Mesendoderm (in vitro differentiated cells): ENCODE measurements around the gene OTUD3.

Experiments used
- DNase-seq: peaks from one replicate; pipeline ENCODE4 v3.0.0; 2013
- H2AK5ac ChIP-seq: 2 replicates; pipeline ENCODE4 v1.6.1; 2013; ENCODE audit warnings: low read length, inconsistent platforms
- H2BK120ac ChIP-seq: 2 replicates; pipeline ENCODE4 v1.6.1; 2013; ENCODE audit warnings: low read depth, mild to moderate bottlenecking, low read length, moderate library complexity, mixed read lengths
- H2BK15ac ChIP-seq: replicated peaks from 2 replicates; pipeline ENCODE4 v1.6.1; 2013; ENCODE audit warnings: low read depth, mild to moderate bottlenecking, moderate library complexity
- H2BK5ac ChIP-seq: 2 replicates; pipeline ENCODE4 v1.6.1; 2013; ENCODE audit warnings: low read length, inconsistent platforms
- H3K18ac ChIP-seq: 2 replicates; pipeline ENCODE4 v1.6.1; 2013; ENCODE audit warnings: mild to moderate bottlenecking, low read length, mixed read lengths
- H3K23ac ChIP-seq: one replicate; pipeline ENCODE4 v1.6.1; 2013; ENCODE audit warnings: low read length
- H3K27ac ChIP-seq: 2 replicates; pipeline ENCODE4 v1.5.1; 2013; ENCODE audit warnings: low read depth, mild to moderate bottlenecking, inconsistent platforms, low read length, moderate library complexity
- H3K27me3 ChIP-seq: 2 replicates; pipeline ENCODE4 v1.6.1; 2013; ENCODE audit warnings: low read length, control low read depth, mild to moderate bottlenecking, inconsistent platforms; ENCODE audit not compliant: insufficient read depth, poor library complexity
- H3K36me3 ChIP-seq: 2 replicates; pipeline ENCODE4 v1.6.1; 2013; ENCODE audit warnings: low read length, inconsistent platforms; ENCODE audit not compliant: control insufficient read depth, insufficient read depth
- H3K4ac ChIP-seq: one replicate; pipeline ENCODE4 v1.6.1; 2013; ENCODE audit warnings: low read depth, mild to moderate bottlenecking, low read length, moderate library complexity
- H3K4me1 ChIP-seq: 2 replicates; pipeline ENCODE4 v1.6.1; 2013; ENCODE audit warnings: low read depth, low read length, inconsistent platforms; ENCODE audit not compliant: control insufficient read depth
- H3K4me2 ChIP-seq: 2 replicates; pipeline ENCODE4 v1.6.1; 2013; ENCODE audit warnings: low read length
- H3K4me3 ChIP-seq: 2 replicates; pipeline ENCODE4 v1.5.1; 2013; ENCODE audit warnings: mild to moderate bottlenecking, low read length
- H3K56ac ChIP-seq: one replicate; pipeline ENCODE4 v1.6.1; 2013; ENCODE audit warnings: low read length
- H3K79me1 ChIP-seq: 2 replicates; pipeline ENCODE4 v1.6.1; 2013; ENCODE audit warnings: low read length, inconsistent platforms
- H3K79me2 ChIP-seq: 2 replicates; pipeline ENCODE4 v1.6.1; 2013; ENCODE audit warnings: mild to moderate bottlenecking, low read length; ENCODE audit not compliant: control insufficient read depth, insufficient read depth
- H3K9ac ChIP-seq: 2 replicates; pipeline ENCODE4 v1.6.1; 2013; ENCODE audit warnings: low read length, inconsistent platforms
- H4K5ac ChIP-seq: one replicate; pipeline ENCODE4 v1.6.1; 2013; ENCODE audit warnings: low read length
- H4K8ac ChIP-seq: one replicate; pipeline ENCODE4 v1.6.1; 2013; ENCODE audit warnings: low read depth, mild to moderate bottlenecking, control low read depth, low read length, moderate library complexity
- WGBS: extraction: QIAGEN DNeasy Blood & Tissue Kit; methylation state at CpG from one replicate; pipeline ENCODE4 v1.1.7; 2013; ENCODE audit warnings: low lambda C conversion rate, missing lambda C conversion rate; ENCODE audit not compliant: insufficient coverage; ENCODE audit errors: extremely low coverage; 5-methylcytosine and 5-hydroxymethylcytosine counted together

The OTUD3 gene

DNA sequence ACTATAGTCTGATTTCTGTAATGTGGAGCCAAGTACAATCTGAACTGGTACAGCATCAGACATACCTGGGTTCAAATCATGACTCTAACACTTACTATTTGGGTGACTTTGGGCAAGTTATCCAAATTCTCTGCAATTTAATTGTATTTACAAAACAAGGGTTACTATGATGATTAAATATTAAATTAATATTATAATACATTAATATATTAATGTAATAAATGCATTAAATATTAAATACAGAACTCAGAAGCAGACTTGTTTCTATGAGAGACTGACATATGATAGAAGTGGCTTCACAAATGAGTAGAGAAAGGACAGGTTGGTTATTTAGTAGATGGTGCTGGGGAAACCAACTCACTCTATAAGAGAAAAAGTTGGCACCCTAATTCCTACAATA, 27.3 kb upstream of the OTUD3 start:
- Histone ChIP-seq H3K4ac (no peak overlapping the region), H4K8ac (no peak overlapping the region), H3K79me1 (no peaks in the 10 kb centered on the region), H3K4me2 (no peak overlapping the region), H4K5ac (no peak overlapping the region), H3K27me3 (no peaks in the 10 kb centered on the region), H2BK15ac (no peak overlapping the region), H3K36me3 (no peaks in the 10 kb centered on the region), H2BK5ac (no peak overlapping the region), H3K56ac (no peak overlapping the region), H3K4me3 (no peak overlapping the region), H2AK5ac (no peak overlapping the region), H2BK120ac (no peak overlapping the region), H3K9ac (no peak overlapping the region), H3K23ac (no peak overlapping the region), H3K27ac (no peak overlapping the region), H3K4me1 (no peaks in the 10 kb centered on the region), H3K18ac (no peak overlapping the region), H3K79me2 (no peaks in the 10 kb centered on the region)
- DNase-seq = no peak

DNA sequence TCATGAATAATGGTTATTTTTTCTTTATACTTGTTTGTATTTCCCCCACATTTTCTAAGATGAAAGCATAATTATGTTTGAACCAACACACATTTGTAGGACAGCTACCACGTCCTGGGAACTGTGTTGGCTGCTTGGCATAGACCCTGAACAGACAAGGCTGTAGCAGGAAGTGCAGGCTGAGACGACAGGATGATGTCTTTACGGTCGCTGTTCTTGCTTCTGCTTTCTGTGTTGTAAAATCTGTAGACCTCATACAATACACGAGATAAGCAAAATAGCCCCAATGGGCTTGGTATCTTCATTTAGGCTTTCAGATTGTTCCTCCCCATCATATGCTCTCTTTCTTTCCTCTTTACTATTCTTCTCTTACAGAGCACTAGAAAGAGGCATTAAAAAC, 23.3 kb upstream of the OTUD3 start:
- Histone ChIP-seq H4K5ac (no peak overlapping the region), H2AK5ac (no peak overlapping the region), H3K27me3 (no peaks in the 10 kb centered on the region), H3K27ac (no peak overlapping the region), H3K4me1 (no peaks in the 10 kb centered on the region), H3K56ac (no peak overlapping the region), H2BK5ac (no peak overlapping the region), H3K4ac (no peak overlapping the region), H3K18ac (no peak overlapping the region), H3K4me2 (no peak overlapping the region), H3K79me2 (no peaks in the 10 kb centered on the region), H3K79me1 (no peaks in the 10 kb centered on the region), H2BK120ac (no peak overlapping the region), H3K9ac (no peak overlapping the region), H3K23ac (no peak overlapping the region), H3K36me3 (no peaks in the 10 kb centered on the region), H4K8ac (no peak overlapping the region), H3K4me3 (no peak overlapping the region), H2BK15ac (no peak overlapping the region)
- no peak for DNase-seq
- WGBS = no CpG with 5 or more reads among the region's 5 CpGs

DNA sequence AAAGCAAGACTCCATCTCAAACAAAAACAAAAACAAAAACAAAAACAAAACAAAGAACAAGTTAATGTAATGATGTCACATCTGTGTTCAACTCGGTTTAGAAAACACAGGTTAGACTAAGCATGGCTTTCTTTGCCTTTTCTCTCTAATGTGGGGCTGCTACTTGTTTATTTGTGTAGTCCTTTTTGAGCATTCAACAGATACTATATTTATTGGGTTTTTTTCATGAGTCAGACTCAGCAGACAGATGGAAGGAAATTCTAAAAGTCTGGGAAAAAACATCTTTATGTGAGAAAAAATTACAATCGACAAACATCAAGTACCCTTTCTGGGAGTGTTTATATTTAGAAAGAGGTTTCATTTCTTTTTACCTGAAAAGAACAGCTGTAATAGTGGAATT, 22.3 kb upstream of the OTUD3 start:
- no peak overlapping the region for H4K8ac ChIP-seq
- no peak overlapping the region for H3K27ac ChIP-seq
- no peak overlapping the region for H3K4me2 ChIP-seq
- no CpG with 5 or more reads among the region's 2 CpGs for WGBS
- H2BK120ac ChIP-seq = no peak overlapping the region
- H3K4me1 ChIP-seq = no peaks in the 10 kb centered on the region
- no peak overlapping the region for H3K4ac ChIP-seq
- H2BK15ac ChIP-seq = no peak overlapping the region
- no peaks in the 10 kb centered on the region for H3K79me2 ChIP-seq
- H4K5ac ChIP-seq = no peak overlapping the region
- H3K4me3 ChIP-seq = no peak overlapping the region
- no peak overlapping the region for H3K23ac ChIP-seq
- H3K79me1 ChIP-seq = no peaks in the 10 kb centered on the region
- no peak overlapping the region for H2BK5ac ChIP-seq
- no peaks in the 10 kb centered on the region for H3K36me3 ChIP-seq
- no peak overlapping the region for H2AK5ac ChIP-seq
- H3K9ac ChIP-seq = no peak overlapping the region
- DNase-seq = no peak
- H3K27me3 ChIP-seq = no peaks in the 10 kb centered on the region
- no peak overlapping the region for H3K18ac ChIP-seq
- no peak overlapping the region for H3K56ac ChIP-seq

DNA sequence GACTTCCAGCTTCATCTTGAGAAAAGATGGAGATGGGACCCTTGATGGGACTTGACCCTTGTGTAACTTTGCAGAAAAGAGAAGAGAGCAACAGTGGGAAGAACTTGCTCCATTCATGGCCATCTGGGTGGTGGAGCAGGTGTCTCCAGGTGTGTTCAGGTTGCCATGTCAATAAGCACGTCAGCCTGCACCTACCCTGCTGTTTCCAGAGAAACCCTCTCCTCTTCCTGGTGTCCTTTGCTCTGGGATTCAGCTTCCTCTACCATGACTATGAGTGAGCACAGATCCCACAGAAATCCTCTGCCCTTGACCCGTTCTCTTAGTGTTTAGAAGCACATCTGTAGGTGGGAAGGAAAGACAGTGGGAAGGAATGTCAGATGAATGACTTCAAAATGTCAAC, 21.8 kb upstream of the OTUD3 start:
- H3K56ac ChIP-seq = no peak overlapping the region
- H3K18ac ChIP-seq = no peak overlapping the region
- no peak overlapping the region for H2BK120ac ChIP-seq
- H3K27ac ChIP-seq = no peak overlapping the region
- H3K27me3 ChIP-seq = no peaks in the 10 kb centered on the region
- H2BK15ac ChIP-seq = no peak overlapping the region
- H3K23ac ChIP-seq = no peak overlapping the region
- WGBS = no CpG with 5 or more reads among the region's 2 CpGs
- H2BK5ac ChIP-seq = no peak overlapping the region
- H4K5ac ChIP-seq = no peak overlapping the region
- no peaks in the 10 kb centered on the region for H3K79me2 ChIP-seq
- H3K4ac ChIP-seq = no peak overlapping the region
- no peak overlapping the region for H3K4me3 ChIP-seq
- no peaks in the 10 kb centered on the region for H3K36me3 ChIP-seq
- no peak overlapping the region for H2AK5ac ChIP-seq
- no peak for DNase-seq
- no peak overlapping the region for H4K8ac ChIP-seq
- no peaks in the 10 kb centered on the region for H3K4me1 ChIP-seq
- no peak overlapping the region for H3K9ac ChIP-seq
- no peaks in the 10 kb centered on the region for H3K79me1 ChIP-seq
- no peak overlapping the region for H3K4me2 ChIP-seq

DNA sequence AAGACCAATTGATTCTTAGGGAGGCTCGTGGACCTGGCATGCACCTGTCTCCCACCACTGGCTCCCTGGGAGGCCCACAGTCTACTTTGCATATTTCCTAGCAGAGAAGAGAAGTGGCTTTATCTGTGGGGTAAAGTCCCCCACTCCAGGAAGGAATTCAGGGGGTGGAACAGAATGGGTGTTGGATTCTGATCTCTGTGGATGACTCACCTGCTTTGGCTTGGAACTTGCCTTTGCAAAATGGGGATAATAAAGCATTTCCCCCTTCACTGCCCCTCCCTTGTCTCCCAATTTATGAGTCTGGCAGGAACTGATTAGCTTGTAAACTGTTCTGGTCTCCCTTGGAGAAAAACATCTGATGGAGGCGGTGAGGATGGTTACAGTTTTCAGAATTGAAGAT, 21.2 kb upstream of the OTUD3 start:
- H2BK15ac ChIP-seq = no peak overlapping the region
- no peaks in the 10 kb centered on the region for H3K4me1 ChIP-seq
- no peaks in the 10 kb centered on the region for H3K79me2 ChIP-seq
- no peak overlapping the region for H2BK5ac ChIP-seq
- no peaks in the 10 kb centered on the region for H3K27me3 ChIP-seq
- H3K79me1 ChIP-seq = no peaks in the 10 kb centered on the region
- DNase-seq = no peak
- no peak overlapping the region for H3K4me2 ChIP-seq
- H3K4ac ChIP-seq = no peak overlapping the region
- H3K27ac ChIP-seq = no peak overlapping the region
- H4K5ac ChIP-seq = no peak overlapping the region
- H3K9ac ChIP-seq = no peak overlapping the region
- H2BK120ac ChIP-seq = no peak overlapping the region
- WGBS = no CpG with 5 or more reads among the region's 2 CpGs
- no peak overlapping the region for H3K23ac ChIP-seq
- H3K36me3 ChIP-seq = no peaks in the 10 kb centered on the region
- no peak overlapping the region for H3K56ac ChIP-seq
- no peak overlapping the region for H3K18ac ChIP-seq
- H3K4me3 ChIP-seq = no peak overlapping the region
- no peak overlapping the region for H2AK5ac ChIP-seq
- no peak overlapping the region for H4K8ac ChIP-seq

DNA sequence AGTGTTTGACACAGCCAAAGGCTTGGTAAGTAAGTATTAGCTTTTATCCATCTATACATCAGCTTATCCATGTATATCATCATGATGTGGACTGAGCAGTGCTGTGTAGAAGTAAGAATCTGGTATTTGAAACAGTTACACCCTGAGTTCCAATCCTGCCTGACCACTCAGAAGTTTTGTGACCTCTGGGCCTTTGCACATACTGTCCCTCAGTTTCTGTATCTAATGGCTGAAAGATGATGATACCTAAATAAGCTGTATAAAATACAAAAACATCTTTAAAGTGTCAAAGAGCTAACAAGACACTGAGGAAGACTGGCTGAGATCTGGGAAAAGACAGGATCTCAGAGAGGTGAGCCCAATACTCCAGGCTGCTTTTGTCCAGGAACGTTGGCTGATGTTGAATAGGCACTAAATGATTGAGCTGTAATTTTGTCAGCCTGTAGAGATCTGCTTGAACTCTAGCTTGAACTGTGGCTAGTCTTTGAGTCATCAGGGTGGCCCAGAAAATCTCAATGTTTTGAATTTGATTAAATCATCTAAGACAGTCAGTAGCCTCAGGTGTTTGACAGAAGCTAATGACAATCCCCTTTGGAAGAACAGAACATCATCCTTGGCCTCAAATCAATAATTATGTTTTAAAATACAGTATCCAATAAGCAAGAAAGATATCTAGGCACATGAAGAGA, 20.2 kb upstream of the OTUD3 start:
- Histone ChIP-seq H3K79me1 (no peaks in the 10 kb centered on the region), H3K56ac (no peak overlapping the region), H2BK120ac (no peak overlapping the region)

More for the DNA sequence above, 20.2 kb upstream of the OTUD3 start:
- Histone ChIP-seq H3K4me1 (no peaks in the 10 kb centered on the region), H3K36me3 (no peaks in the 10 kb centered on the region), H3K4me2 (no peak overlapping the region), H2AK5ac (no peak overlapping the region), H2BK15ac (no peak overlapping the region), H4K8ac (no peak overlapping the region), H3K4me3 (no peak overlapping the region), H3K4ac (no peak overlapping the region), H3K79me2 (no peaks in the 10 kb centered on the region), H3K18ac (no peak overlapping the region), H3K23ac (no peak overlapping the region), H3K9ac (no peak overlapping the region), H3K27me3 (no peaks in the 10 kb centered on the region), H4K5ac (no peak overlapping the region), H2BK5ac (no peak overlapping the region), H3K27ac (no peak overlapping the region)
- WGBS = no CpG with 5 or more reads among the region's 1 CpG
- no peak for DNase-seq
